HTERT RPE-1 (cell line): ENCODE measurements around the gene MYO15B.

ENCODE experiments used
- in situ Hi-C: fragments of 300-500 bp; cut with MboI; formaldehyde crosslinking; loops from 4 replicates; pipeline ENCODE4 v1.14.3; 2020; ENCODE audit warnings: low sequenced_read_pairs

MYO15B gene

DNA sequence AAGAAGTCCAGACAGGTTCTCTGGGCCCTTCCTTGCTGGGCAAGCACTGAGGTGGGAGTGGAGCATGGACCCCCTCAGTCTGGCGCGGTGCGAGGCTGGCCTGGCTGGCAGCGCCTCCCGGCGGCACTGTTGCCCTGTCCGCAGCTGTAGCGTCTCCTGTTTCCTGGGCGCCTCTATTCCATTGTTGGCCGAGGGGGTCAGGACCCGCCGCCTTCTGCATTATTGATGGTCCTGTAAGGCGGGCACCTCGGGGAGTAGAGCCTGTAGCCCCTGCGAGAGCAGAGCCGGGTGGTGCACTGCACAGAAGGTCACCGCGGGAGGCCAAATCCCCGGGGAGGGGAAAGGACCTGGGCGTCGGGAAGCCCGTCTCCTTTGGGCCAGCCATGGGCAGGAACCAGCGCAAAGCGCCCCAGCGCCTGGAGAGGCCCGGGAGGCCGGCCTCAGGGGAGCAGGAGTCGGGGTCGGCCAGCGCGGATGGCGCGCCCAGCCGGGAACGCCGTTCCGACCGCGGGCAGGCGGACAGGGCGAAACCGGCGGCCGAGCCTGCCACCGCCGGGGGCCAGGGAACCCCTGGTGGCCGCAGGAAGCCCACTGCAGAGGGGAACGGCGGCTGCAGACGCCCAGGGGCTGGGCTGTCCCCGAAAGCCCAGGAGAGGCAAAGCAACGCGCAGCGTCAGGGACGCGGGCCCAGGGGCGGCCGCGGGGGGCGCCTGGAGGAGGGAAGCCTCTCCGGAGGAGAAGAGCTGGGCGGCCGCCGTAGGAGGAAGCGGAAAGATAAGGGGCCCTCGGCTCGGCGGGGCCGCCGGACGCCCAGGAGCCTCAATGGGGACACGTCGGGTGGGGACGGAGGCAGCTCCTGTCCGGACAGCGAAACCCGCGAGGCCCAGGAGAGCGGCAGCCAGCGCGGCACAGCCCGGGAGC lies at the start of gene MYO15B:
Gene MYO15B, plus strand, starts transcription at position 126 of the 921 bp plus-strand sequence. Its CDS starts 258 bp downstream, at position 384.
- in situ Hi-C loops, result no loop called here

DNA sequence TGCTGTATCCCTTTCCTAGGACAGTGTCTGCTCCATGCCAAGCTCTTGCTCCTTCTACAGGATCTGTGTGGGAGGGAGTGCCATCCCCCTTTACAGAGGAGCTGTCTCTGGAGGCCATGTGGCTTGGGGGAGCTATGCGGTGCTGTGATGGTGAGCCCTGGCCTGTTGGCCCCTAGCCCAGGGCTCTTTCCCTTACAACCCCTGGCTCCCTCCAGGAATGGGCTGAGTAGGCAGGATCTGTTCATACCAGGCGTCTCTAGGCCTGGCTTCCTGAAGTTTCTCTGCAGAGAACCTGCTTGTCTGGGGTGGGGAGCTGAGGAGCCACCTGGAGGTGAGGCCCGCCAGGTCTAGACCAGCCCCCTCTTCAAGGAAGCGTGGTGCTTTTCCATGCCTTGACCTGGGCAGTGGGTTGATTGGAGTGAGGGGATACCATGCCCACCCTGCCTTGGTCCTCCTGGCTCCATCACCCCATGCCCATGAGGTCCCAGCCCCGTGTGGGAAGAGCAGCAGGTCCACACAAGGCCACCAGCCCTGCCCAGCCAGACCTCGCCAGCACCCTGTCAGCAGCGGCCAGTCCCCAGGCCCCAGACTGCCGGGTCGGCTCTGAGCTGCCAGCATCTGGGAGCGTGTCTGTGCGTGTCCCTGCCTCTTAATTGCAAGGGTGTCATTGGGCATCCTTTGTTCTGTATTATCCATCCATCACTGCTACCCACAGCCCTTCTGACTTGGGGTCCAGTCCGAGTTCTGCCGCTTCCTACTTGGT lies 47.5 kb upstream of the MYO15B start:
- in situ Hi-C loops, result no loop called here

DNA sequence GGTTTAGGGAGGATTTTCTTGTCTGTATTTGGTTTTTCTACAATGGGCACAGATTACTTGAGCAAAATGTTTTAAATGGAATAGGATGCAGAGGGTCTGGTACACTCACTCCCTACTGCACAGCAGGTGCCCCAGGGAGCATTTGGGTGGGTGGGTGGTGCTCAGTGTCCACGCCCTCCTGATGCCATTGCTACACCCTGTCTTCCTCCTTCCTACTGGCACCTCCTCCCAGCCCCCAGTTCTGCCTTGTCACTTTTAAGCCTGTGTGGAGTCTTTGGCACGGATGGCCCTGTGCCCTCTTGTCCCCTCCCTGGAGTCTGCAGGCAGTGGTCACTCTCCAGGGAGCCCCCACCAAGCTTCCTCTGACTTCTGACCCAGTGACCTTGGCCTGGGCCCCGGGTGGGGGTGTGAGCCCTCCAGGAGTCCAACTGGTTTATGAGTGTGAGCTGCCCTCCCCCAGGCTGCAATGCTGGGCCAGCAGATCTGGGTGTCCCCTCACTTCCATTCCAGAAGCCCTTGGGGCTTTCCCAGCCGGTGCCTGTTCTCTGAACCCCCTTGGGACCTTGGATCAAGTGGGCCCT lies 46.6 kb upstream of the MYO15B start:
- in situ Hi-C loops, result no loop called here

- in situ Hi-C loops, result no loop called here
Measured at GRCh38 chr17:75542229-75542628, 45.4 kb upstream of the MYO15B start.

DNA sequence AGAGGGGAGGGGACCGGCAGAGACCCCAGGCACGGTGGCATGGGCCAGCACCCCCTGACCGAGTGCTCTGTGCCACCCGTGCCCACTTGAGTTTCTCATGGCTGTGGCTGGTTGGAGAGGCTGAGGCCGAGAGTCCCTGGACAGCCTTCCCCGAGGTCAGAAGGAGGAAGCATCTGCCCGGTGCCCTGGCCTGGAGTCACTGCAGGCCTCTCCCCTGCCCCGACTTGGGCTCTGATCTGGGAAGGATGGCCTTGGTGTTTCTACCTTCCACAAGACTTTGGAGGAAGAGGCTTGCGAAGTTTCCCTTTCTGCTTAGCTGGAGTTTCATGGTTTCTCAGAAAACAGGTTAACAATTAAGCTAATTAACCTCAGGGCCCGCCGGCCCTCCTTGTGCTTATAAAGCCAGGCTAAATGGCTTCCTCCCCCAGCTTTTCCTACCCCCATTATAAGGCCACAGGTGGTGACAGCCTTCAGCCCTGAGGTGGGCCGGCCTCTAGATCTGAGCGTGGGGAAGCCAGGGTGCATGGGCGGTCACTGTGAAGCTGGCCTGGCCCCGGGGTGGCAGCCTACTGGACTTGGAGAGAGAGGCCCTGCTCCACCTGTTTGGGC lies 44.8 kb upstream of the MYO15B start:
- in situ Hi-C loops, result no loop called here

- in situ Hi-C loops, result no loop called here
Measured at GRCh38 chr17:75544250-75544649, 43.4 kb upstream of the MYO15B start.

GRCh38 chr17:75546181-75546580 lies 41.4 kb upstream of the MYO15B start:
- in situ Hi-C loops, result no loop called here

DNA sequence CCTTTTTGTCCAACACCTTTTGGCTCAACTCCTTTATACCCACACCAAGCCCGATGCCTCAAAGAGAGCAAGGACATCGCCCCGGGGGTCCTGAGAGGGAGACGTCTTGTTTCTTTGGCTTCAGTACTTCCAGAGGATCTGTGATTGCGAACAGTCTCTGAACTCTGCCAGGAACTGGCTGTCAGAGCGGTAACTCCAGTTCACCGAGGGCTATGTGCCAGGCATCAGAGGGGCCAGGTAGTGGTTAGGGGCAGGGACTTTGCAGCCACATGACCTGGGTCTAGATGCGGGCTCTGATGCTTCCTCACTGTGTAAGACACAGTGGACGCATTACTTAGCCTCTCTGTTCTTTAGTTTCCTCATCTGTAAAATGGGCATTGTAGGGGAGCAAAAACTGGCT lies 40.5 kb upstream of the MYO15B start:
- in situ Hi-C loops, result no loop called here

GRCh38 chr17:75548813-75549212 lies 38.8 kb upstream of the MYO15B start:
- in situ Hi-C loops, result no loop called here

GRCh38 chr17:75549246-75550138 lies 38.1 kb upstream of the MYO15B start:
- in situ Hi-C loops, result no loop called here

DNA sequence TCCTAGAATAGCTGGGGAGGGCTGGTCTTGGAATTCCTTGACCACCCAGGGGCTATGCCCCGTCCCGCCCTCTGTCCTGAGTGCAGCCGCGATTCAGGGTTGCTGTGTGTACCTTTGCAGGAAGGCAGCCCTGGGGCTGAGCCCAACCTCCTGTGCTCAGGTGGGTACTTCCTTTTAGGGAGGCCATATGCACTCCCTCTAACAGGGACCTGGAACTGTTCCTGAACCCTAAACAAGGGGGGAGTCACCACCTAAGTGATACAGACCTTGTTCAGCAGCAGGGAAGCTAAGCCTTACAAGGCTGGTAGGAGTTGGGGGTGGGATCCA lies 37.5 kb upstream of the MYO15B start:
- in situ Hi-C loops, result no loop called here

- in situ Hi-C loops, result no loop called here
Measured at GRCh38 chr17:75551266-75551665, 36.3 kb upstream of the MYO15B start.

DNA sequence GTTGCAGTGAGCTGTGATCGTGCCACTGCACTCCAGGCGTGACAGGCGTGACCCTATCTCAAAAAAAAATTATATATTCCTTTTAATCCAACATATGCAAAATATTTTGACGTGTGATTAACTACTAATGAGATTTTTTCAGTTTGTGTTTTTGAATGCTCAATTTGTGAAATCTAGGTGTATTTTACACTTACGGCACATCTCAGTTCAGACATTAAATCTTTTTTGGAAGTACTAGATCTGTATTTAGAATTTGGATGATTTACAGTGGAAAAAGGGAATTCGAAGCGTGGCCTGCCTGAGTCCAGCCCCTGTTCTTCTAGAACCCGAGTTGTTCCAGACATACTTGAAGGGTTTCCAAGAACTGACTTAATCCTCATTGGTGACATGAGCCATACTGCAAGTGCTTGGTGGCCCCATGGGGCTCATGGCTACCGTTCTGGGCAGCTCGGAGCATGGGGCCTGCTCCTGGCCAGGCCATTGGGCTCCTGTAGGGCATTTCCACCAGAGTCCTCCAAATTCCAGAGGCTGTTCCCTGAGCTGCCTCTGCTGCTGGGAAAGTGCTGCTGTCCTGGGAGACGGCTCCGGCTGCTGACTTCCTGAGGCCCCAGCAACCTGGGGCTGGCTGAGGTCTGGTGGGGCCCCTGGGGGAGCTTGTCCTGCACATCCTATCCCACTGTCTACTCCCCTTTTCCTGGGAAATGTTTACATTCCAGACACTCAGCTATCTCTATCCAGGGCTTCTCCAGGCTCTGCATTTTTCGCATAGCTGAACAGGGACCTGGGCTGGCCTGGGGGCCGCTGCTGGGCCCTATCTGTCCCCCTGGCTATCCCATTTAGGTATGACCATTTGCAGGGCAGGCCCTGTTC lies 34.9 kb upstream of the MYO15B start:
- in situ Hi-C loops, result no loop called here

GRCh38 chr17:75553295-75554110 lies 34.1 kb upstream of the MYO15B start:
- in situ Hi-C loops, result no loop called here

DNA sequence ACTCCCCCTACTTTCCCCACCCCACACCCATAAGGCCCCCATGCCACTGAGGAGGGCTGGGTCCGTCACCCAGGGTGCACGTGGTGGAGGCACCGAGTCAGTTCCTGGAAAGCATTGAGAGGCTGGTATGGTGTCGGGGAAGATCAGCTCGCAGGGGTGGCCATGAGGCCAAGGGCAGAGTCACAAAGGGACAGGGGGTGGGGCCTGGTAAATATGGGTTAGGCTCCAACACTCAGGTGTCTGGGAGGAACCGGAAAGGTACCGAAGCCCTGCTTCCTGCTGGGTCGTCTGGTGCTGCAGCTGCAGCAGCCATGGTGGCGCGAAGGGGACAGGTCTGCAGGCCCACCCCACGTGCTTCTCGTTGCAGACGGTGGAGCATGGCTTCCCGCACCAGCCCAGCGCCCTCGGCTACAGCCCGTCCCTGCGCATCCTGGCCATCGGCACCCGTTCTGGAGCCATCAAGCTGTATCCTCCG lies 31.9 kb upstream of the MYO15B start:
- in situ Hi-C loops, result no loop called here

DNA sequence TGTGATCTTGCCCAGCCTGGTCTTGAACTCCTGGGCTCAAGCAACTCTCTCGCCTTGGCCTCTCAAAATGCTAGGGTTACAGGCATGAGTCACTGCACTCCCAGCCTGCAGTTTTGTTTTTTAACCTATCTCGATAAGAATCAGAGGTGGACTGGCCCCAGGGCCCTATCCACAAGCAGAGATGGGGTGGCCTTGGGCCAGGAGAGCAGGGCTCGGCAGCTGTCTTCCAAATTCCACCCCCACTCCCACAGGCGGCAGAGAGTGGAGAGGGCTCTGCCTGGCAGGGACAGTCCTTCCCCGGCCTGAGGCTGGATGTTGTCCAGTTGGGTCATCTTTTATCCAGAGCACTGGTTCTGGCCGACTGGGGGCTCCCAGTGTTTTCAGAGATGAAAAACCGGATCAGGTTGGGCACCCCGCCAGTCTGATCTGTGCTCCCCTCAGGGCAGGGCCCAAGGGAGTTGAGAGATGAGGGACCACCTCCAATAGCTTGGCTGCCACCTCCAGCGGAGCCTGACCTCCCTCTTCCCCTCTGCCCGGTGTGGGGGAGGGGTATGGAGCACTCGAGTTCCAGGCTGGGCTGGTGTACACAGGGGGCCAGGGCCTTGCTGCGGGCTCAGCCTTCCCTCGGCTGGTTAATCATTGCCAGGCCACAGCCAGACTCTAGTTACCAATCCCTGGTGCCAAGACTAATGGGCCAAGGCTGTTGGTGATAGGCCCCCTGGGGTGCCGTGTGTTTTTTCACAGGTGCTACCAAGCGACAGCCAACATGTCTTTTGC lies 30.3 kb upstream of the MYO15B start:
- in situ Hi-C loops, result no loop called here

GRCh38 chr17:75557852-75558665 lies 29.5 kb upstream of the MYO15B start:
- in situ Hi-C loops, result no loop called here
